ENCODE data around the gene ZNF684. TPM values are rescaled to one million over a fixed set of nuclear protein-coding genes. Genes with fewer than 3 reads are reported as not detected.

ZNF684 gene
- total and polyA plus RNA-seq, 2 donors from 2014 or later, result 9.5 to 10.2 TPM

- TF ChIP-seq, protein P1, sequence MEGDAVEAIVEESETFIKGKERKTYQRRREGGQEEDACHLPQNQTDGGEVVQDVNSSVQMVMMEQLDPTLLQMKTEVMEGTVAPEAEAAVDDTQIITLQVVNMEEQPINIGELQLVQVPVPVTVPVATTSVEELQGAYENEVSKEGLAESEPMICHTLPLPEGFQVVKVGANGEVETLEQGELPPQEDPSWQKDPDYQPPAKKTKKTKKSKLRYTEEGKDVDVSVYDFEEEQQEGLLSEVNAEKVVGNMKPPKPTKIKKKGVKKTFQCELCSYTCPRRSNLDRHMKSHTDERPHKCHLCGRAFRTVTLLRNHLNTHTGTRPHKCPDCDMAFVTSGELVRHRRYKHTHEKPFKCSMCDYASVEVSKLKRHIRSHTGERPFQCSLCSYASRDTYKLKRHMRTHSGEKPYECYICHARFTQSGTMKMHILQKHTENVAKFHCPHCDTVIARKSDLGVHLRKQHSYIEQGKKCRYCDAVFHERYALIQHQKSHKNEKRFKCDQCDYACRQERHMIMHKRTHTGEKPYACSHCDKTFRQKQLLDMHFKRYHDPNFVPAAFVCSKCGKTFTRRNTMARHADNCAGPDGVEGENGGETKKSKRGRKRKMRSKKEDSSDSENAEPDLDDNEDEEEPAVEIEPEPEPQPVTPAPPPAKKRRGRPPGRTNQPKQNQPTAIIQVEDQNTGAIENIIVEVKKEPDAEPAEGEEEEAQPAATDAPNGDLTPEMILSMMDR (IDR thresholded peaks at IDR 0.05; ENCODE audit: borderline replicate concordance, extremely low read depth, insufficient read depth), result no peak
- DNase-seq (no peak), FAIRE-seq (no peak)
- Histone ChIP-seq H3K9me3 (ENCODE audit: control insufficient read depth in 2 of 3, insufficient read depth in 1 of 3, low read length in 3 of 3) (no peaks in the 10 kb centered on the region), H3K27me3 (ENCODE audit: control insufficient read depth, insufficient read depth, low read length) (no peaks in the 10 kb centered on the region), H3K4me1 (ENCODE audit: control insufficient read depth in 2 of 3, insufficient read depth in 2 of 3, low read depth in 1 of 3, low read length in 3 of 3) (no peaks in the 10 kb centered on the region), H3K36me3 (ENCODE audit: control insufficient read depth in 2 of 3, insufficient read depth in 3 of 3, low read length in 3 of 3) (no peaks in the 10 kb centered on the region), H3K27ac (ENCODE audit: low read depth in 2 of 2, low read length in 2 of 2) (no peak overlapping the region), H3K4me3 (ENCODE audit: low read length in 3 of 3) (no peak overlapping the region), H3K9ac (ENCODE audit: low read length in 3 of 3) (no peak overlapping the region)
- intact Hi-C loops (cut with DNase I), result no loop called here
These were observed 43.9 kb downstream of the ZNF684 start for GRCh38 chr1:40575336-40575735.

GRCh38 chr1:40582116-40582515, 50.7 kb downstream of the ZNF684 start:
- DNase-seq (no peak), FAIRE-seq (no peak)
- intact Hi-C loops (cut with DNase I), result no loop called here
- Histone ChIP-seq H3K4me3 (ENCODE audit: low read length in 3 of 3) (no peak overlapping the region), H3K9me3 (ENCODE audit: control insufficient read depth in 2 of 3, insufficient read depth in 1 of 3, low read length in 3 of 3) (no peaks in the 10 kb centered on the region), H3K36me3 (ENCODE audit: control insufficient read depth in 2 of 3, insufficient read depth in 3 of 3, low read length in 3 of 3) (no peaks in the 10 kb centered on the region), H3K27me3 (ENCODE audit: control insufficient read depth, insufficient read depth, low read length) (no peaks in the 10 kb centered on the region), H3K4me1 (ENCODE audit: control insufficient read depth in 2 of 3, insufficient read depth in 2 of 3, low read depth in 1 of 3, low read length in 3 of 3) (no peaks in the 10 kb centered on the region), H3K27ac (ENCODE audit: low read depth in 2 of 2, low read length in 2 of 2) (no peak overlapping the region), H3K9ac (ENCODE audit: low read length in 3 of 3) (no peak overlapping the region)
- TF ChIP-seq, protein P1 (IDR thresholded peaks at IDR 0.05; ENCODE audit: borderline replicate concordance, extremely low read depth, insufficient read depth), result no peak

DNA sequence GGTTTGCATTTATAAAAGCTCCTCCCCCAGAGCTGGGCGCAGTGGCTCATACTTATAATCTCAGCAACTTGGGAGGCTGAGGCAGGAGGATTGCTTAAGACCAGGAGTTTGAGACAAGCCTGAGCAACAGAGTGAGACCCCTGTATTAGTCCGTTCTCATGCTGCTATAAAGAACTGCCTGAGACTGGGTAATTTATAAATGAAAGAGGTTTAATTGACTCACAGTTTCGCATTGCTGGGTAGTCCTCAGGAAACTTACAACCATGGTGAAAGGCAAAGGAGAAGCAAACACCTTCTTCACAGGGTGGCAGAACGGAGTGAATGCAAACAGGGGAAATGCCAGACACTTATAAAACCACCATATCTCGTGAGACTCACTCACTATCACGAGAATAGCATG, 52.5 kb downstream of the ZNF684 start:
- H3K36me3 ChIP-seq (ENCODE audit: control insufficient read depth in 2 of 3, insufficient read depth in 3 of 3, low read length in 3 of 3), result no peaks in the 10 kb centered on the region
- no peak overlapping the region for H3K9ac ChIP-seq (ENCODE audit: low read length in 3 of 3)
- FAIRE-seq (no peak), DNase-seq (no peak)
- no peak overlapping the region for H3K27ac ChIP-seq (ENCODE audit: low read depth in 2 of 2, low read length in 2 of 2)
- H3K9me3 ChIP-seq (ENCODE audit: control insufficient read depth in 2 of 3, insufficient read depth in 1 of 3, low read length in 3 of 3), result no peaks in the 10 kb centered on the region
- TF ChIP-seq, protein P1 (IDR thresholded peaks at IDR 0.05; ENCODE audit: borderline replicate concordance, extremely low read depth, insufficient read depth), result no peak
- H3K4me3 ChIP-seq (ENCODE audit: low read length in 3 of 3), result no peak overlapping the region
- no peaks in the 10 kb centered on the region for H3K27me3 ChIP-seq (ENCODE audit: control insufficient read depth, insufficient read depth, low read length)
- no peaks in the 10 kb centered on the region for H3K4me1 ChIP-seq (ENCODE audit: control insufficient read depth in 2 of 3, insufficient read depth in 2 of 3, low read depth in 1 of 3, low read length in 3 of 3)
- intact Hi-C loops (cut with DNase I), result no loop called here

GRCh38 chr1:40588586-40588985, 57.1 kb downstream of the ZNF684 start:
- intact Hi-C loops (cut with DNase I), result no loop called here
- no peaks in the 10 kb centered on the region for H3K9me3 ChIP-seq (ENCODE audit: control insufficient read depth in 2 of 3, insufficient read depth in 1 of 3, low read length in 3 of 3)
- TF ChIP-seq, protein P1 (IDR thresholded peaks at IDR 0.05; ENCODE audit: borderline replicate concordance, extremely low read depth, insufficient read depth), result no peak
- DNase-seq (no peak), FAIRE-seq (no peak)
- no peaks in the 10 kb centered on the region for H3K4me1 ChIP-seq (ENCODE audit: control insufficient read depth in 2 of 3, insufficient read depth in 2 of 3, low read depth in 1 of 3, low read length in 3 of 3)
- no peak overlapping the region for H3K27ac ChIP-seq (ENCODE audit: low read depth in 2 of 2, low read length in 2 of 2)
- no peaks in the 10 kb centered on the region for H3K36me3 ChIP-seq (ENCODE audit: control insufficient read depth in 2 of 3, insufficient read depth in 3 of 3, low read length in 3 of 3)
- H3K9ac ChIP-seq (ENCODE audit: low read length in 3 of 3), result no peak overlapping the region
- no peaks in the 10 kb centered on the region for H3K27me3 ChIP-seq (ENCODE audit: control insufficient read depth, insufficient read depth, low read length)
- no peak overlapping the region for H3K4me3 ChIP-seq (ENCODE audit: low read length in 3 of 3)
